HUES64 (cell line): Measurements from ENCODE around the gene HAUS8.

Source experiments
- H3K27ac ChIP-seq: 2 replicates; pipeline ENCODE4 v1.7.0; 2013; ENCODE audit warnings: low read depth, low read length, inconsistent platforms
- H3K27me3 ChIP-seq: 2 replicates; pipeline ENCODE4 v1.6.1; 2013; ENCODE audit warnings: mild to moderate bottlenecking, low read length; ENCODE audit not compliant: insufficient read depth
- H3K36me3 ChIP-seq: 2 replicates; pipeline ENCODE4 v1.6.1; 2013; ENCODE audit warnings: mild to moderate bottlenecking, low read length; ENCODE audit not compliant: insufficient read depth
- H3K4me1 ChIP-seq: 2 replicates; pipeline ENCODE4 v1.6.1; 2013; ENCODE audit warnings: mild to moderate bottlenecking, low read length, moderate library complexity; ENCODE audit not compliant: insufficient read depth
- H3K4me3 ChIP-seq: 2 replicates; pipeline ENCODE4 v1.5.1; 2013; ENCODE audit warnings: mild to moderate bottlenecking, low read length, moderate library complexity
- H3K9ac ChIP-seq: 2 replicates; pipeline ENCODE4 v1.6.1; 2013; ENCODE audit warnings: mild to moderate bottlenecking, low read depth, low read length
- H3K9me3 ChIP-seq: 2 replicates; pipeline ENCODE4 v1.6.1; 2013; ENCODE audit warnings: low read depth, low read length; ENCODE audit not compliant: insufficient read depth
- whole genome bisulfite sequencing: fragments of 150-250, 120-280 bp; methylation state at CpG from one replicate; pipeline ENCODE4 v1.1.7; 2013; ENCODE audit warnings: missing lambda C conversion rate; 5-methylcytosine and 5-hydroxymethylcytosine counted together

HAUS8 gene

GRCh38 chr19:17074634-17075034 lies 618 bp downstream of the HAUS8 start:
- peak overlapping the region; percentile 91 for H3K27ac ChIP-seq
- peak overlapping the region; percentile 94 for H3K9ac ChIP-seq
- H3K4me3 ChIP-seq = peak overlapping the region; percentile 86
- 2% methylated on average over 11 of the region's 11 CpGs for WGBS
- no peaks in the 10 kb centered on the region for H3K27me3 ChIP-seq
- H3K9me3 ChIP-seq = no peaks in the 10 kb centered on the region
- peaks cover 32% of the 10 kb centered on the region for H3K36me3 ChIP-seq
- H3K4me1 ChIP-seq = peaks cover 34% of the 10 kb centered on the region

GRCh38 chr19:17073869-17074633 lies 1.2 kb downstream of the HAUS8 start:
- H3K36me3 ChIP-seq = peaks cover 33% of the 10 kb centered on the region
- WGBS = 33% methylated on average over 17 of the region's 18 CpGs
- peaks cover 29% of the 10 kb centered on the region for H3K4me1 ChIP-seq

GRCh38 chr19:17070912-17071311 lies 4.3 kb downstream of the HAUS8 start:
- peaks cover 59% of the 10 kb centered on the region for H3K36me3 ChIP-seq
- no peak overlapping the region for H3K27ac ChIP-seq
- WGBS = 93% methylated on average over 7 of the region's 7 CpGs

More at GRCh38 chr19:17073869-17074633, 1.2 kb downstream of the HAUS8 start:
- Histone ChIP-seq H3K9me3 (no peaks in the 10 kb centered on the region), H3K27me3 (no peaks in the 10 kb centered on the region), H3K4me3 (peak overlapping the region; percentile 86), H3K27ac (no peak overlapping the region; the same call in 1 of the 2 replicates), H3K9ac (peak overlapping the region; percentile 94; the same call in 1 of the 2 replicates)

GRCh38 chr19:17070421-17070820 lies 4.8 kb downstream of the HAUS8 start:
- no peak overlapping the region for H3K9ac ChIP-seq
- no peaks in the 10 kb centered on the region for H3K27me3 ChIP-seq
- H3K4me1 ChIP-seq = peaks cover 10% of the 10 kb centered on the region
- no peak overlapping the region for H3K4me3 ChIP-seq
- no peaks in the 10 kb centered on the region for H3K9me3 ChIP-seq
- WGBS = 93% methylated on average over 12 of the region's 12 CpGs
- peaks cover 60% of the 10 kb centered on the region for H3K36me3 ChIP-seq
- H3K27ac ChIP-seq = no peak overlapping the region

More at GRCh38 chr19:17070912-17071311, 4.3 kb downstream of the HAUS8 start:
- H3K4me1 ChIP-seq = peaks cover 10% of the 10 kb centered on the region
- no peaks in the 10 kb centered on the region for H3K27me3 ChIP-seq
- no peaks in the 10 kb centered on the region for H3K9me3 ChIP-seq
- H3K9ac ChIP-seq = no peak overlapping the region
- H3K4me3 ChIP-seq = no peak overlapping the region

- Histone ChIP-seq H3K27me3 (no peaks in the 10 kb centered on the region), H3K4me3 (no peak overlapping the region), H3K4me1 (peaks cover 7% of the 10 kb centered on the region), H3K27ac (no peak overlapping the region), H3K9me3 (no peaks in the 10 kb centered on the region), H3K36me3 (peaks cover 69% of the 10 kb centered on the region), H3K9ac (no peak overlapping the region)
- 75% methylated on average over 9 of the region's 9 CpGs for WGBS
Observed at GRCh38 chr19:17069193-17069592, 6.1 kb downstream of the HAUS8 start.

GRCh38 chr19:17063428-17063827 lies 11.8 kb downstream of the HAUS8 start:
- WGBS = 94% methylated on average over 2 of the region's 2 CpGs
- peaks cover 14% of the 10 kb centered on the region for H3K9me3 ChIP-seq
- no peak overlapping the region for H3K27ac ChIP-seq
- no peak overlapping the region for H3K9ac ChIP-seq
- H3K27me3 ChIP-seq = no peaks in the 10 kb centered on the region
- no peak overlapping the region for H3K4me3 ChIP-seq
- peaks cover 3% of the 10 kb centered on the region; the same call in 1 of the 2 replicates for H3K4me1 ChIP-seq
- peaks cover 80% of the 10 kb centered on the region for H3K36me3 ChIP-seq

GRCh38 chr19:17061691-17062090 lies 13.6 kb downstream of the HAUS8 start:
- H3K9me3 ChIP-seq = peaks cover 25% of the 10 kb centered on the region
- no peak overlapping the region for H3K9ac ChIP-seq
- 93% methylated on average over 7 of the region's 7 CpGs for WGBS
- H3K27ac ChIP-seq = no peak overlapping the region
- H3K36me3 ChIP-seq = peaks cover 86% of the 10 kb centered on the region
- H3K4me3 ChIP-seq = no peak overlapping the region
- H3K4me1 ChIP-seq = no peaks in the 10 kb centered on the region
- no peaks in the 10 kb centered on the region for H3K27me3 ChIP-seq

GRCh38 chr19:17061205-17061604 lies 14.0 kb downstream of the HAUS8 start:
- Histone ChIP-seq H3K27me3 (no peaks in the 10 kb centered on the region), H3K4me1 (no peaks in the 10 kb centered on the region), H3K4me3 (no peak overlapping the region), H3K36me3 (peaks cover 85% of the 10 kb centered on the region), H3K27ac (no peak overlapping the region), H3K9ac (no peak overlapping the region), H3K9me3 (peaks cover 25% of the 10 kb centered on the region)
- 98% methylated on average over 3 of the region's 3 CpGs for WGBS

- H3K9me3 ChIP-seq = peaks cover 25% of the 10 kb centered on the region
- H3K27ac ChIP-seq = no peak overlapping the region
- WGBS = 96% methylated on average over 3 of the region's 3 CpGs
- no peaks in the 10 kb centered on the region for H3K4me1 ChIP-seq
- H3K36me3 ChIP-seq = peaks cover 85% of the 10 kb centered on the region
- H3K9ac ChIP-seq = no peak overlapping the region
- no peaks in the 10 kb centered on the region for H3K27me3 ChIP-seq
- H3K4me3 ChIP-seq = no peak overlapping the region
Observed at GRCh38 chr19:17060802-17061201, 14.4 kb downstream of the HAUS8 start.

- no peak overlapping the region for H3K4me3 ChIP-seq
- H3K36me3 ChIP-seq = peaks cover 85% of the 10 kb centered on the region
- H3K9ac ChIP-seq = no peak overlapping the region
- no peaks in the 10 kb centered on the region for H3K4me1 ChIP-seq
- H3K27ac ChIP-seq = no peak overlapping the region
- whole genome bisulfite sequencing = 94% methylated on average over 8 of the region's 8 CpGs
- no peaks in the 10 kb centered on the region for H3K27me3 ChIP-seq
- peaks cover 25% of the 10 kb centered on the region for H3K9me3 ChIP-seq
Observed at GRCh38 chr19:17058236-17058635, 17.0 kb downstream of the HAUS8 start.

- Histone ChIP-seq H3K4me1 (no peaks in the 10 kb centered on the region), H3K9me3 (peaks cover 25% of the 10 kb centered on the region), H3K27me3 (no peaks in the 10 kb centered on the region), H3K36me3 (peaks cover 88% of the 10 kb centered on the region), H3K9ac (no peak overlapping the region), H3K27ac (no peak overlapping the region), H3K4me3 (no peak overlapping the region)
- WGBS = 96% methylated on average over 15 of the region's 15 CpGs
Observed at GRCh38 chr19:17055636-17056035, 19.6 kb downstream of the HAUS8 start.
